HT-29 (cell line): ENCODE measurements around the gene FAM107B. TPM values are rescaled to one million over a fixed set of nuclear protein-coding genes. Genes with fewer than 3 reads are reported as not detected.

ENCODE experiments used
- DNase-seq: peaks from one replicate; pipeline ENCODE4 v3.0.0-alpha.2; 2015; ENCODE audit warnings: low spot score
- total RNA-seq: library from RNA; depleted of rRNA; stranded (reverse); fragments of >200 nt; shearing (Covaris generic); gene quantifications from 2 replicates; pipeline ENCODE4 v1.2.3, GENCODE V29; 2014

FAM107B gene
- total RNA-seq, 1 experiment from 2014 or later = 11.0 TPM

DNA sequence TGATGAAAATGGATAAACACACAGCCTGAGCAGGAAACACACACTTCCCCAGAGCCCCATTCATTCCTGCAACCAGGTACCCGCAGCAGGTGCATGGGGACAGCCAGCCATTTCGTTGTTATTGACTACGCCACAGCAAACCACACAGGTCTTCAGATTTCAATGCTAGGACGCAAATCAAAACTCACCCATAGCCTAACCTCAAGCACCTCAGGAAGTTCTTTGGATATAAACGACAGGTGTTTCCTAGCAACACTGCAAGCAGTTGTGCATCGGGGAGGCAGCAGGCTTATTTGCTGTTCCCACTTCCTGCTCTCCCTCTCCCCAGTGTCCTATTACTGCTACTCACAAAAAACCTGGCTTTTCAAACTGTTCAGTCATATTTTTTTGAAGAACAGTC lies 267.5 kb downstream of the FAM107B start:
- peak; percentile 9 for DNase-seq

DNA sequence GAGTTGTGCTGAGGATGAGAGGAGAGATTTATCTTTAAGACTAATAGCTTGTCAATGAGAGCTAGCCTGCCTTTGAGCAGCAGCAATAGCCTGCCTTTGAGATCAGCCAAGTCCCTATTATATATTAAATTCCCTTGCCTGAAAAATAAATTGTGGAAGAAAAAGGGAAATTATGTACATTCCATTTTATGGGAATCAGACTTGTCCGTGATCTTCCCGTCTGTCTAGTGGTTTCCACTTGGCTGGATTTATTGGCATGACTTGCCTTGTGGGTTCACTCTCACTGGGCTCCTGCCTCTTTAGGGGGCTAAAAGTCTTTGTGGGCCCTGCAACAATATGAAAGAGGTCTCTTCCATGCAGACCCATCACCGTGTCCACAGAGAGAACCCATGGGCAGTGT lies 272.3 kb downstream of the FAM107B start:
- no peak for DNase-seq

DNA sequence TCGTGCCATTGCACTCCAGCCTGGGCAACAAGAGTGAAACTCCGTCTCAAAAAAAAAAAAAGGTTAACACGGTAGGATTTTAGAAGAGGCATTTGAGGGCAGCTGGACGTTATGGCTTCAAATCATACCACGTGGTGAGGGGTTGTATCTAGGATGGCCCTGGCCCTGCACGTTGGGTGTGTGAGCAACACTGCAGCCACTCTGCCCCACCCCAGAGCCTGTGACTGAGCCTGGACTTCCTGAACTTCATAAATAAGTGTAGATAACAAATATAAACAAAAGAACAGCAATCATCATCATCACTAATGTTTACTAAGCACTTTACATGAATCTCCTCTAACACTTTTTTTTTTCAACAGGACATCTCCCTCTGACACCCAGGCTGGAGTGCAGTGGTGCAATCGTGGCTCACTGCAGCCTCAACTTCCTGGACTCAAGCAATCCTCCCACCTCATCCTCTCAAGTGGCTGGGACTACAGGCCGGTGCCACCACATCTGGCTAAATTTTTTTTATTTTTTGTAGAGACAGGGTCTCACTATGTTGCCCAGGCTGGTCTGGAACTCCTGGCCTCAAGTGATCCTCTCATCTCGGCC lies 274.4 kb downstream of the FAM107B start:
- no peak for DNase-seq

DNA sequence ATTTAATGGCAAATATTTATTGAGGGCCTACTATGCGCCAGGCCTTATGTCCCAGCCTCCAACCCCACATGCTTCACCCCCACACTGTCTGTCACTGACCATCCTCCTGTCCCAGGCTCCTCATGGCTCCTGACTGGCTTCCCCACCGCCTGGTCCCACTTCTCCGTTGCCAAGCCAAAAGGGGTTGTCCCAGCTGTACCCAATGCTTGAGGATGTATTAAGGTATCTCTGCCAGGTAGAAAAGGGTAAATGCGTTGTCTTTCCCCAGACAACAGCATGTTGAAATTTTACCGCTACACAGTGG lies 275.1 kb downstream of the FAM107B start:
- DNase-seq = no peak

DNA sequence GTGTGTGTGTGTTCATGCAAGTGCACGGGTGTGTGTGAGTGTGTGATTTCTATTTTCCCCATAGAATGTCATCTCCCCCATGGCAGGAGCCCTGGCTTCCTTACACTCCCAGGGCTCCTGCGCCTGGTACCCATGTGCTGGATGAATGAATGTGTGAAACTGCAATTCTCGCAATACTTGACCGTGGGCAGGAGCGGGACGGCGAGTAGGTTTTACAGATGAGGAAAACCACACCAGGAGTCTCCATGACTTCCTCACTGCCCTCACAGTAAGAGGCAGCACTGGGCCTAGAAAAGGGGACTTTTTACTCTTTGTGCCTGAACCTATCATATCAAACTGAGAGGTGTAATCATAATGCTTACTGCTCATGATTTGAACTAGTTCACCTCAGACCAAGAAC lies 276.4 kb downstream of the FAM107B start:
- DNase-seq = no peak

DNA sequence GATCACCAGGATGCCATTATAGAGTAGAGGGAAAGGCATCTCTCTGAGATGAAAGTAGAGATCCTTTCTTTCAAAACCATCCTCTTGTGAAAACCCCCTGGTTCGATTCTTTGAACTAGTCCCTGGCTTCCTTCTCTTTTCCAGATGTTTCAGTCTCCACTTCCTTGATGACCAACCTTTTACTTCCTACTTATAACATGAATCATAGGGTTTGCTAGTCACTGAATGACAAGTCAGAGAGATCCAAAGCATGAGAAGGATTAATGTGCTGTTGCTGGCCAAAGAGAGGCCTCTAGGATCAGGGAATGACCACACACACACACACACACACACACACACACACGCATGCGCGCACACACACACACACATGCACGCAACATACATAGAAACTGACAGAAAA lies 282.9 kb downstream of the FAM107B start:
- DNase-seq = no peak

DNA sequence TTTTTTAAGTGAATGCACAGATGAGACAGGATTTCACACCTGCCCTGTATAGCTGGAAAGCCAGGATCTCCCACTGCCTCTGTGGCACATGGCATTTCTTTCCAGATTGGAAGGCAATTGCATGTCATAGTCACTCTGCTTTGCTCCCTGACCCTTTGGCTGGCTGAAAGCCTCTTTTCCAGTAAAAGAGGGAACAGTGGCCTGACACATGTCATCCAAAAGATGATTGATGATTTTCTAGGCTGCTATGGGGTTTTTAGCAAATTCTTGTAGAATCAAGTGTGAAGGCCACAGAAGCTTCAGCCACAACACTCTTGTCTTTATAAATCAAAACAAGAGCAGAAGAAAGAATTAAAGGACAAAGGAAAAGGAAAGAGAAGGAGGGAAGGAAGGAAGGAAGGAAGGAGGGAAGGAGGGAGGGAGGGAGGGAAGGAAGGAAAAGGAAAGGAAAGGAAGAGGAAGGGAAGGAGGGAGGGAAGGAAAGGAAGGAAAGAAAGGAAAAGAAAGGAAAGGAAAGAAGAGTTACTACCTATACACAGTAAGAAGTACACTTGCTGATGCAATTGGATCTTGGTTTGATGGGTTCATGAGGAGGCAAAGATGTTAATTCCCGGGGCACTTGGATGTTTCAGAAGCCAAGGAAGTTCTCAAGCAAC lies 285.0 kb downstream of the FAM107B start:
- DNase-seq = no peak

DNA sequence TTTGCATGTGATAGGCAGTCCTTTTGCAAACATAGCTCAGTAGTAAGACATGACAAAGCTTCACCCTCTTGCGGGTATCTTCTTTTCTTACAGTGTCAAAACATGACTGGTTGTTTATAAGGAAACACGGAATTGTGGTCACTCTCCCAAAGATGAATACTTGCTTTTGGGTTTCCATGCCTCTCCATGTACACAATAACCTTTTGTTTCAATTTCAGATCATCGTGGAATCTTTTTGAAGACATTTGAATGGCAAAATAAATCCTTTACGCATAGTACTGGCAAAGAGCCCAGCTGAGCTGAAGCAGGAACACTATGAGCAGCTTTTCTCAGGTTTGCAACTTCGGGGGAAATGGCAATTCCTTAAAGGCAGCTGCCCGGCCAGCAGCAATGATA lies 287.2 kb downstream of the FAM107B start:
- no peak for DNase-seq

DNA sequence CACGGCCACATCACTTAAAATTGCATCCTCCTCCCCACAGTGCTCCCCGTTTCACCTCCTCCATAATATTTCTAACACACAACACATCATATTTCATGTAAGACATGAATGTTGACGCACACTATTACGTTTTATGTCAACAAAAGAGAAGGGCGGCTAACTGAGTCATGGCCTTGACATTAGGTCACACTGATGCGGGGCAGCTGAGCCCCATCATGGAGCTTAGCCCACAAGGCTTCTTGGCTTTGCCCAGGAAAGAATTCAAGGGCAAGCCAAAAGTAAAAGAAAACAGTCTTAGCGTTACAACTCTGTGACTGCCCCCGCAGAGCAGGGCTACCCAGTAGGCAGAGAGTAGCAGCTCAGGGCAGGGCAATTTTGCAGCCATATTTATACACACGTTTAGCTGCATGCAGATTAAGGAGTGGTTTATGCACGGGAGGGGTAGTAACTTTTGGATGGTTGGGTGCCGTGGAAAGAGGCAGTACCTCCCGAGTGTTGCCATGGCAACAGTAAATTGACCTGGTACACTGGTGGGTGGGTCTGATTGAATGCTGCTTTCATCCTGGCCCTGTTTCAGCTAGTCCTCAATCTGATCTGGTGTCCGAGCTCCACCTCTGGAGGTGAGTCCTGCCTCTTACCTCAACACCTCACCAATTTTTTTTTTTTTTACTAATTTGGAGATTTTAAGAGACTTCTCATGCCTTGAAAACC lies 287.8 kb downstream of the FAM107B start:
- DNase-seq = no peak

DNA sequence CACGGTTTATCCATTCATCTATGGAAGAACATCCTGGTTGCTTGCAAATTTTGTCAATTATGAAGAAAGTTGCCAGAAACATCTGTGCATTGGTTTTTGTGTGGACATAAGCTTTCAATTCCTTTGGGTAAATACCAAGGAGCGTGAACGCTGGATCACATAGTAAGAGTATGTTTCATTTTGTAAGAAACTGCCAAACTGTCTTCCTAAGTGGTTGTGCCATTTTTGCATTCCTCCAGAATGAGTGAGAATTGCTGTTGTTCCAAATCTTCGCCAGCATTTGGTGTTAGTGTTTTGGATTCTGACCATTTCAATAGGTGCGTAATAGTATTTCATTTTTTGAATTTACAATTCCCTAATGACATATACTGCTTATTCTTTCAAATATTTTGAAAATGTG lies 288.7 kb downstream of the FAM107B start:
- no peak for DNase-seq

DNA sequence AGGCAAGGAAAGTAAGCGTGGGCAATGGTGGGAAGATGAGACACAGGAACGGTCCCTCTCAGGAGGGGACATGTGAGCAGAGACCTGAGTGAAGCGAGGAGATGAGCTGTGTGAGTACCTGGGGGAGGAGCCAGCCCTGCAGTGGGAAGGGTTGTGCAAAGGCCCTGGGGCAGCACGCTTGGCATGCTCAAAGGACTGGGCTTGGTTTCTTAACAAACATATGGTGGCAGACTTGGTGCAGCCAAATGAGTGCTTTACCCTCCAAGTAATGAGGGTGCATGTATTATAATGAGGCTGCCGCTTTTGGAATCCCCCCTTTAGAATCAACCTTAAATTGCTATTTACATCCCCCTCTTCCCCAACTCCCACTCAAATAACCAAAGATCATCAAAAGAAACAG lies 291.3 kb downstream of the FAM107B start:
- DNase-seq = no peak

DNA sequence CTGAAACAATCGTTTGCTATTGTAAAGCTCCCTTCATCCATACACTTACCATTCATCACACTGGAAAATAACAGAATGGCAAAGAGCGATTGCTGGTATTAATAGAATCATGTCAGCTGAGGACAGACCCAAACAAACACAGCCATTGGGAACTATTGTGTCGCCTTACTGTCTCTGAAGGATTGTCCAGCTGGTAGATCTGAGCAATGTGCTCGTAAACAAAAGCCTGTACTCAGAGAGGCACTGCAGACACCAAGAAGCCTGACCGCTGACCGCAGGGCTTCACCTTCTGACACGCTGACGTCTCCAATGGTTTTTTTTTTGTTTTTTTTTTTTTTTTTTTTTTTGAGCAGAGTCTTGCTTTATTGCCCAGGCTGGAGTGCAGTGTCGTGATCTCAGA lies 292.9 kb downstream of the FAM107B start:
- no peak for DNase-seq

DNA sequence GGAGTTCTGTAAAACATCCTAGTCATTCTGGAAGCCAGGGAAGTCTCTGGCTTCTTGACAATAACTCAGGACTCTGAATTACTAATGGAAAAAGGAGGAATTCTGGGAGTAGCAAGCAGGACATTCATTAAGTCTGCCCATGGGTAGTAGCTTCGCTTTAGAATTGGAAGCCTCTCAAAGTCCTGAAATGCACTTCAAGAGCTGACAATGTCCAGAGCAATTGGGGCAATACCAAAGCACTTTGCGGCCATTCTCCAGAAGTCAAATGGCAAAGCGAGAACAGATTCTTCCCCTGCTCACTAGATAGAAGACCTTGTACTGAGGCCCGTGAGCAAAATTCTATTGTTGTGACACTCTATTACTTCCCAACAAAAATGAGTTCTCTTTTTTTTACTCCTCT lies 293.7 kb downstream of the FAM107B start:
- DNase-seq = no peak

DNA sequence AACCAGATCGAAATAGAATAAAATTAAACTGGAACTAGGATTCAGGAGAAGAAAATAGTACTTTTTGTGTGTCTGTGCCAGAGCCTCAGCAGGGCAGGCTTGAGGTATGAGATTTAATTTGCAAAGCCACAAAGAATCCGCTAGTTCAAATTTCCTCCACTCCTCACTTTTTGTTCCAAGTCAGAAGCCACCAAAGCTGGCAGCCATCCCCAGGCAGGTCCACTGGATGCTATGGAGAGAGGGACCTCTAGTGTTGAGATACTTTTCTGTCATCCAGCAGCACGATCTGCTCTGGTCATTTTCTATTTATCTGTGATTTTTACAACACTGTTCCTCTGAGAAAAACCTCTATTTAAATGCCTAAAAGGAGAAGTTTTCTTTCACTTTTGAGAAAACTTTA lies 296.1 kb downstream of the FAM107B start:
- peak; percentile 30 for DNase-seq

DNA sequence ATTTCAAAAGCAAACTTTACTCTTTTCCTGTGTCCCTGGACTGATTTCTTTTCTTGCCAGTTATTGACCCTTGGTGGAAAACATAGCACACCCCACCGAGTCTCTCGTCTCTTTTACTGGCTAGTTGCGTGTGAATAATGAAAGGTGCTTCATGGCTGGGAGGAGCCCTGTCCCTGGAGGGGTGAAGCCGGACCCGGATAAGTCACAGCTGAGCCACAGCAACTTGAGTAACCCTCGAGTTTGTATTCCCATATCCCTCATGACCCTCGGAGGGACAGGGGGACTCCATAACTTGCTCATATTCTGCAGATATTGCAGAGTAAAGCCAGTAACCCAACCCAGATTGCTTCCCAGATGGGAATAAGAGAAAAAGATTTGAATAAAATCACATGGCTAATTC lies 296.5 kb downstream of the FAM107B start:
- DNase-seq = no peak

DNA sequence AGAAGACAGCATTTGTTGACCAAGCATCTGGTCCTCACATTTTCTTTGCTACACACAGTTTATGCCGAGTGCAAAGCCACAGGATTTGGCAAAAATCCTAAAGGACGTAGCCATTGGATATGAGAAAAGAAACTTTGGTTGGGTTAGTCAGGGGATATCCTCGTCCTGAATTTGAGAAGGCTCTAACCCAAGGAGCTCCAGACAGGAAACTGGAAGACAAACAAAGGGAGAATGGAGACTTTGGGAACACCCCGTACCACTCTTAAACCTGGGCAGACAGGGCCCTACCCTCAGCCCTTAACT lies 297.3 kb downstream of the FAM107B start:
- no peak for DNase-seq

DNA sequence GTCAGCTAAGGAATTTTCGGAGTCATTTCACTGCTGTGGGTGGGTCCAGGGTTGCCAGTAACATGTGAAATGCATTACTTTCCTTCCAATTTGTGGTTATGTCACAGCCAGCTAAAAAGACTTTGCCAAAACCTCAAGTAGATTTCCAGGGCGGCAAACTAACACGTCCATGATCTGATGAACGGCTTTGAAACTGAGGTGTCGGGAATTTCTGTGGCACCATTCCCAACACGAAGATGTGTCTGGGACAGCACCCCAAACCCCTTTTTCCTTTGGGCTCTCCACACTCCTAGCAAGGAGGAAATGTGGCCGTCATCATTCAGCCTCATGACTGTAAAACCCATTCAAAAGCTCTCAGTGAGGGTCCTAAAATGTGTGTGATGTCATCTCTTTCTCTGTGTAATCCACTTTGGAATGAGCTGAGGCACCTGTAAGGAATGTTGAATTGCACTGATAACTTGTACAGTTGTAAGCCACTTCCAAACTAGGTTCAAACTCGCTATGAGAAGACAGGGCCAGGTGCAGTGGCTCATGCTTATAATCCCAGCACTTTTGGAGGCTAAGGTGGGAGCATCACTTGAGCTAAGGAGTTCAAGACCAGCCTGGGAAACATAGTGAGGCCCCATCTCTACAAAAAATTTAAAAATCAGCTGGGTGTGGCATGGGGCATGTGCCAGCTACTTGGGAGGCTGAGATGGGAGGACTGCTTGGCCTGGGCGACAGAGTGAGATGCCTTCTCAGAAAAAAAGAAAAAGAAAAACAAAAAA lies 297.9 kb downstream of the FAM107B start:
- DNase-seq = no peak

DNA sequence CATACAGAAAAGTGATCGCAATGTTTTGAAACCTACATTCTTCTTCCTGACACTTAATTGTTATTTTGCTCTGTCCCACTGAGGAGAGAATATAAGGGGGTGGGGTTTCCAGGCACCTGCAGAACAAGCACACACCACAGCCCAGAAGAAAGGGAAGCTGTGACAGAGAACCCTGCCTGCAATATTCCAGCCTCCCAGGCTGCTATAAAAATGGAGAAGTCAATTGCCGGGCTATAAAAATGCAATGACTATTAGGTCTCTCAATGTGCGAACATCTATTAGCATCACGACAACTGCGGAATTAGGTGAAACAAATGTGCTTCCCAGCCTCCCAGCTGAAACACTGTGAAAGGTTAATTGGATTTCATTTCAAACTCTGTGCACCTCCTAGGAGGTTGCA lies 298.7 kb downstream of the FAM107B start:
- no peak for DNase-seq

DNA sequence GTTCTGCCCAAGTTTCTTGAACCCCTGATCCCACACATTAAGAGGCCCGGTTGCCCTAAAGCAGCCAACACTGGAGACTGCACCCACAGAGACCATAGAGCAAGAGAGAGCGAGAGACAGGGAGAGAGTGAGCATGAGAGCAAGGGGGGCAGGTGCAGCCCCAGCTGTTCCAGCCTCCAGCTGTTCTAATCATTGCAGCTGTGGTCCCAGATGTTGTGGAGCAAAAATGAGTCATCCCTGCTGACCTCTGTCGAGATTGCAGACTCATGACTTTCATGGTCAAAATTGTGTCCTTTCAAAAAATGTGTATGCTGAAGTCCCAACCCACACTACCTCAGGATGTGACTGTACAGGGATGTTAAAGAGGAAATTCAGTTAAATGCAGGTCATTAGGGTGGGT lies 300.0 kb downstream of the FAM107B start:
- DNase-seq = no peak

DNA sequence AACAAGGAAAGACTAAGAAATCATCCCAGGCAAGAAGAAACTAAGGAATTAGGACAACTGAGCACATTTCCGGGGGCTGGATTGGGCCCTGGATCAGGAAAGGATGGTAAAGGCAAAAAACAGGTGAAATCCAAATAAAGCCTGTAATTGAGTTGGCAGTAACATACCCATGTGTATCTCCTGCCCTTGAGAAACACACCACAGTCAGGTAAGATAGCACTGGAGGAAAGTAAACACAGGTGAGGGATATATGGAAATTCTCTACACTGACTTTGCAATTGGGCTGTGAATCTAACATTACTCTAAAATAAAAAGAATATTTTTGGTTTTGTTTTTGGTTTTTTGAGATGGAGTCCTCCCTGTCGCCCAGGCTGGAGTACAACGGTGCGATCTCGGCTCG lies 303.8 kb downstream of the FAM107B start:
- no peak for DNase-seq

DNA sequence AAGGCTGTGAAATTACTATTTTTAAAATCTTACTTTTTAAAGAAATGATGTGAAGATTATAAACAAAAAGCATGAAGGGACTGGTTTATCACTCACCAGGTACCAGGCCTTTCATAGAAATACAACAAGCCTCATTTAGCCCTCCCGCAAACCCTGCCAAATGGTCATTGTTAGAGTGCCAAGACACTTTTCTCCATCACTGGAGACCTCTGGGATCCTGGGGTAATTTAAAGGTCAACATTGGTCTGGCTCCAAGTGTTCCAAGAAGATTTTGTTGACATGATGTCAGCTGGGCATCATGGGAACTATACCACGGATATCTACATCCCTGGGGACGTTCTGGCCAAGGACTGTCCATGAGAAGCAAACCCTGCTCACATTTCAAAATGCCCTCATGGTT lies 306.0 kb downstream of the FAM107B start:
- no peak for DNase-seq
